Naive B cell (primary cell): Measurements from ENCODE around the gene MIA3. TPM values are rescaled to one million over a fixed set of nuclear protein-coding genes. Genes with fewer than 3 reads are reported as not detected.
"Not testable (repeated sequence)": the region's sequence is repeated elsewhere in the genome, so short reads cannot be mapped to it uniquely, and the experiment has no call there.

Experiments
- ATAC-seq, 2 donors: fragments of 150-1000 bp; cut with Tn5 transposase; 2 replicates each; pipeline ENCODE4 v1.10.0; 2021; ENCODE audit warnings: low read depth in 2 of 2, mild to moderate bottlenecking in 2 of 2, moderate library complexity in 2 of 2
- DNase-seq: peaks from one replicate; pipeline ENCODE4 v3.0.0; 2022
- H3K27ac Mint-ChIP-seq, 6 donors: one replicate each; pipeline ENCODE4 v1.8.0; 2020 to 2022; ENCODE audit warnings: mild to moderate bottlenecking in 6 of 6, mixed read lengths in 6 of 6, moderate library complexity in 5 of 6, inconsistent platforms in 2 of 6
- H3K27me3 Mint-ChIP-seq, 3 donors: one replicate each; pipeline ENCODE4 v1.8.0; 2021 to 2022; ENCODE audit warnings: mixed read lengths in 3 of 3, mild to moderate bottlenecking in 1 of 3
- H3K36me3 Mint-ChIP-seq, 2 donors: one replicate each; pipeline ENCODE4 v1.8.0; 2020 to 2022; ENCODE audit warnings: mixed read lengths in 2 of 2, inconsistent platforms in 1 of 2, mild to moderate bottlenecking in 1 of 2
- H3K4me1 Mint-ChIP-seq, 3 donors: one replicate each; pipeline ENCODE4 v1.8.0; 2020 to 2022; ENCODE audit warnings: mixed read lengths in 3 of 3, inconsistent platforms in 1 of 3, mild to moderate bottlenecking in 1 of 3, moderate library complexity in 1 of 3
- H3K4me3 Mint-ChIP-seq, 8 donors: one replicate each; pipeline ENCODE4 v1.8.0; 2020 to 2022; ENCODE audit warnings: mild to moderate bottlenecking in 8 of 8, mixed read lengths in 8 of 8, moderate library complexity in 8 of 8, inconsistent platforms in 2 of 8
- H3K9me3 Mint-ChIP-seq, 7 donors: one replicate each; pipeline ENCODE4 v1.8.0; 2020 to 2022; ENCODE audit warnings: mixed read lengths in 7 of 7, mild to moderate bottlenecking in 5 of 7, inconsistent platforms in 2 of 7, moderate library complexity in 1 of 7
- polyA plus RNA-seq, 6 donors: library from polyadenylated mRNA; unstranded; fragments of 300-500 nt; fragmentation: Illumina TruSeq; gene quantifications; one replicate each; pipeline ENCODE4 v1.2.3, GENCODE V29; 2021; ENCODE audit warnings: low read depth in 6 of 6

MIA3 gene
- polyA plus RNA-seq, 6 donors from 2014 or later: 32.0 to 76.7 (median 53.0) TPM

GRCh38 chr1:222653178-222653827 is 35.4 kb downstream of the MIA3 start:
- Mint-ChIP-seq H3K27ac (peak overlapping the region in 5 of 6 donors; percentile 15 to 98 (median 50)), H3K4me1 (peaks cover 26 to 30% (median 28%) of the 10 kb centered on the region in 3 donors), H3K9me3 (no peaks in the 10 kb centered on the region), H3K4me3 (no peak overlapping the region), H3K27me3 (no peaks in the 10 kb centered on the region), H3K36me3 (peaks cover 19 to 42% of the 10 kb centered on the region in 2 donors)
- ATAC-seq (no peak), DNase-seq (no peak)

GRCh38 chr1:222654849-222655248 is 37.0 kb downstream of the MIA3 start:
- no peaks in the 10 kb centered on the region for H3K27me3 Mint-ChIP-seq
- peaks cover 26 to 35% (median 28%) of the 10 kb centered on the region in 3 donors for H3K4me1 Mint-ChIP-seq
- H3K4me3 Mint-ChIP-seq: peak overlapping the region in 6 of 8 donors; percentile 9 to 85 (median 43)
- no peaks in the 10 kb centered on the region for H3K9me3 Mint-ChIP-seq
- DNase-seq (peak; percentile 71), ATAC-seq (peak; percentile 100)
- peaks cover 23 to 55% of the 10 kb centered on the region in 2 donors for H3K36me3 Mint-ChIP-seq
- peak overlapping the region; percentile 91 to 99 (median 98) for H3K27ac Mint-ChIP-seq

GRCh38 chr1:222656391-222657155 is 38.7 kb downstream of the MIA3 start:
- H3K9me3 Mint-ChIP-seq: no peaks in the 10 kb centered on the region
- DNase-seq: no peak
- H3K4me1 Mint-ChIP-seq: peaks cover 26 to 35% (median 28%) of the 10 kb centered on the region in 3 donors
- H3K27me3 Mint-ChIP-seq: no peaks in the 10 kb centered on the region
- peak overlapping the region in 3 of 8 donors; percentile 37 to 49 (median 40) for H3K4me3 Mint-ChIP-seq
- H3K27ac Mint-ChIP-seq: peak overlapping the region; percentile 74 to 98 (median 86)
- ATAC-seq: no peak
- peaks cover 26 to 52% of the 10 kb centered on the region in 2 donors for H3K36me3 Mint-ChIP-seq

GRCh38 chr1:222657899-222658298 is 40.0 kb downstream of the MIA3 start:
- ATAC-seq (no peak), DNase-seq (no peak)
- Mint-ChIP-seq H3K9me3 (no peaks in the 10 kb centered on the region), H3K27ac (peak overlapping the region; percentile 7 to 98 (median 55)), H3K4me1 (peaks cover 26 to 35% (median 28%) of the 10 kb centered on the region in 3 donors), H3K4me3 (no peak overlapping the region), H3K27me3 (no peaks in the 10 kb centered on the region), H3K36me3 (peaks cover 27 to 51% of the 10 kb centered on the region in 2 donors)

GRCh38 chr1:222663431-222663934 is 45.6 kb downstream of the MIA3 start:
- Mint-ChIP-seq H3K27me3 (no peaks in the 10 kb centered on the region), H3K9me3 (no peaks in the 10 kb centered on the region), H3K36me3 (peaks cover 23 to 30% of the 10 kb centered on the region in 2 donors), H3K4me1 (peaks cover 0 to 3% (median 2%) of the 10 kb centered on the region in 3 donors), H3K4me3 (no peak overlapping the region), H3K27ac (peak overlapping the region in 3 of 6 donors; percentile 10 to 58 (median 44))
- no peak for ATAC-seq
- no peak for DNase-seq

GRCh38 chr1:222665964-222666363 is 48.1 kb downstream of the MIA3 start:
- Mint-ChIP-seq H3K4me3 (no peak overlapping the region), H3K4me1 (no peaks in the 10 kb centered on the region), H3K36me3 (peaks cover 20 to 25% of the 10 kb centered on the region in 2 donors), H3K9me3 (no peaks in the 10 kb centered on the region), H3K27ac (no peak overlapping the region), H3K27me3 (no peaks in the 10 kb centered on the region)
- ATAC-seq: no peak
- DNase-seq: no peak

GRCh38 chr1:222668184-222668583 is 50.3 kb downstream of the MIA3 start:
- H3K9me3 Mint-ChIP-seq, H3K27me3 Mint-ChIP-seq, DNase-seq, ATAC-seq, H3K4me1 Mint-ChIP-seq, H3K4me3 Mint-ChIP-seq, H3K27ac Mint-ChIP-seq: not testable (repeated sequence)
- H3K36me3 Mint-ChIP-seq: peaks cover 18 to 22% of the 10 kb centered on the region in 2 donors

GRCh38 chr1:222669107-222669506 is 51.2 kb downstream of the MIA3 start:
- not testable (repeated sequence) for H3K4me1 Mint-ChIP-seq
- peaks cover 20 to 21% of the 10 kb centered on the region in 2 donors for H3K36me3 Mint-ChIP-seq

GRCh38 chr1:222670110-222670509 is 52.2 kb downstream of the MIA3 start:
- Mint-ChIP-seq H3K36me3 (peaks cover 16 to 31% of the 10 kb centered on the region in 2 donors), H3K4me3 (no peak overlapping the region)

More at GRCh38 chr1:222669107-222669506, 51.2 kb downstream of the MIA3 start:
- H3K27ac Mint-ChIP-seq, H3K27me3 Mint-ChIP-seq, H3K4me3 Mint-ChIP-seq, ATAC-seq, H3K9me3 Mint-ChIP-seq, DNase-seq: not testable (repeated sequence)

GRCh38 chr1:222680080-222680479 is 62.2 kb downstream of the MIA3 start:
- H3K9me3 Mint-ChIP-seq: no peaks in the 10 kb centered on the region
- peaks cover 0 to 5% (median 2%) of the 10 kb centered on the region in 3 donors for H3K4me1 Mint-ChIP-seq
- DNase-seq (no peak), ATAC-seq (no peak)
- H3K36me3 Mint-ChIP-seq: peaks cover 8 to 13% of the 10 kb centered on the region in 2 donors
- H3K27ac Mint-ChIP-seq: peak overlapping the region in 1 of 6 donors; percentile 30
- no peaks in the 10 kb centered on the region for H3K27me3 Mint-ChIP-seq
- H3K4me3 Mint-ChIP-seq: no peak overlapping the region

More at GRCh38 chr1:222670110-222670509, 52.2 kb downstream of the MIA3 start:
- DNase-seq (no peak), ATAC-seq (no peak)
- Mint-ChIP-seq H3K27ac (peak overlapping the region in 4 of 6 donors; percentile 21 to 42 (median 32)), H3K27me3 (no peaks in the 10 kb centered on the region), H3K4me1 (no peaks in the 10 kb centered on the region), H3K9me3 (no peaks in the 10 kb centered on the region)

- Mint-ChIP-seq H3K36me3 (peaks cover 8 to 13% of the 10 kb centered on the region in 2 donors), H3K9me3 (no peaks in the 10 kb centered on the region), H3K27ac (peak overlapping the region in 1 of 6 donors; percentile 59), H3K27me3 (no peaks in the 10 kb centered on the region), H3K4me1 (peaks cover 16 to 30% (median 20%) of the 10 kb centered on the region in 3 donors), H3K4me3 (no peak overlapping the region)
- DNase-seq (no peak), ATAC-seq (no peak)
Observed at GRCh38 chr1:222691016-222691415, 73.1 kb downstream of the MIA3 start.

- Mint-ChIP-seq H3K9me3 (no peaks in the 10 kb centered on the region), H3K4me3 (peak overlapping the region in 6 of 8 donors; percentile 0 to 59 (median 32)), H3K36me3 (peaks cover 0 to 12% of the 10 kb centered on the region in 2 donors), H3K4me1 (peaks cover 20 to 38% (median 28%) of the 10 kb centered on the region in 3 donors), H3K27me3 (no peaks in the 10 kb centered on the region), H3K27ac (peak overlapping the region; percentile 77 to 91 (median 84))
- DNase-seq: no peak
- no peak for ATAC-seq
Observed at GRCh38 chr1:222694927-222695326, 77.0 kb downstream of the MIA3 start.

- no peak overlapping the region for H3K4me3 Mint-ChIP-seq
- DNase-seq (no peak), ATAC-seq (no peak)
- peaks cover 21 to 31% (median 23%) of the 10 kb centered on the region in 3 donors for H3K4me1 Mint-ChIP-seq
- peaks cover 0 to 12% of the 10 kb centered on the region in 2 donors for H3K36me3 Mint-ChIP-seq
- H3K27me3 Mint-ChIP-seq: no peaks in the 10 kb centered on the region
- no peaks in the 10 kb centered on the region for H3K9me3 Mint-ChIP-seq
- peak overlapping the region in 2 of 6 donors; percentile 22 to 56 for H3K27ac Mint-ChIP-seq
Observed at GRCh38 chr1:222696741-222697140, 78.8 kb downstream of the MIA3 start.
